HepG2 (cell line): ENCODE results near the gene SLC16A6. TPM values are rescaled to one million over a fixed set of nuclear protein-coding genes. Genes with fewer than 3 reads are reported as not detected.

Source experiments
- CC2D1A ChIP-seq: sonication (generic); formaldehyde crosslinking; IDR thresholded peaks from 2 replicates; pipeline ENCODE4 v1.8.1; 2023; ENCODE audit warnings: mild to moderate bottlenecking, missing genetic modification reagents
- KAT7 ChIP-seq: IDR thresholded peaks from 2 replicates; pipeline ENCODE4 v1.6.1; 2018; ENCODE audit warnings: borderline replicate concordance, missing compliant biosample characterization
- KDM5B ChIP-seq: sonication (generic); formaldehyde crosslinking; IDR thresholded peaks from 2 replicates; pipeline ENCODE4 v1.4.0; 2020; ENCODE audit warnings: missing genetic modification reagents, mild to moderate bottlenecking, borderline replicate concordance
- KMT2A ChIP-seq: sonication (generic); formaldehyde crosslinking; IDR thresholded peaks from 2 replicates; pipeline ENCODE4 v1.4.0; 2020; ENCODE audit warnings: missing genetic modification reagents
- MLLT10 ChIP-seq: sonication (generic); formaldehyde crosslinking; IDR thresholded peaks from 2 replicates; pipeline ENCODE4 v1.4.0; 2020; ENCODE audit warnings: missing genetic modification reagents
- MXD1 ChIP-seq: sonication (generic); formaldehyde crosslinking; IDR thresholded peaks from 2 replicates; pipeline ENCODE4 v1.4.0; 2020; ENCODE audit warnings: mild to moderate bottlenecking, missing genetic modification reagents
- PRMT3 ChIP-seq: sonication (generic); formaldehyde crosslinking; IDR thresholded peaks from 2 replicates; pipeline ENCODE4 v1.8.1; 2022; ENCODE audit warnings: low read depth, mild to moderate bottlenecking, moderate library complexity, missing genetic modification reagents, borderline replicate concordance
- RBM39 ChIP-seq: fragments of 200-400 bp; formaldehyde crosslinking; IDR thresholded peaks from one replicate; pipeline ENCODE4 v1.6.1; 2018; ENCODE audit warnings: antibody characterized with exemption, mild to moderate bottlenecking, low read depth, low read length; ENCODE audit not compliant: poor library complexity, severe bottlenecking
- SETDB1 ChIP-seq: sonication (generic); formaldehyde crosslinking; IDR thresholded peaks from 2 replicates; pipeline ENCODE4 v1.5.1; 2020; ENCODE audit warnings: missing genetic modification reagents, mild to moderate bottlenecking, borderline replicate concordance
- SMAD1 ChIP-seq: sonication (generic); formaldehyde crosslinking; IDR thresholded peaks from 2 replicates; pipeline ENCODE4 v1.4.0; 2020; ENCODE audit warnings: missing genetic modification reagents, low read depth, mild to moderate bottlenecking, borderline replicate concordance
- SOX13 ChIP-seq, 3 experiments: fragments of 450-650 bp in 1 of 3; sonication (generic) in 1 of 3; formaldehyde crosslinking in 1 of 3; IDR thresholded peaks in 2 of 3; conservative IDR thresholded peaks in 1 of 3; 2 replicates each; pipeline versions ENCODE4 v1.5.0 to v1.6.1; 2016 to 2020; ENCODE audit warnings: antibody characterized with exemption in 1 of 3, mild to moderate bottlenecking in 1 of 3, missing compliant biosample characterization in 1 of 3, missing genetic modification reagents in 1 of 3, moderate library complexity in 1 of 3
- ZC3H13 ChIP-seq: sonication (generic); formaldehyde crosslinking; IDR thresholded peaks from 2 replicates; pipeline ENCODE4 v1.8.1; 2023; ENCODE audit warnings: mild to moderate bottlenecking, missing genetic modification reagents, moderate library complexity
- ZFP90 ChIP-seq: sonication (generic); formaldehyde crosslinking; IDR thresholded peaks from 2 replicates; pipeline ENCODE4 v1.8.0; 2022; ENCODE audit warnings: missing genetic modification reagents, mild to moderate bottlenecking, inconsistent platforms, borderline replicate concordance
- ZMYM2 ChIP-seq: sonication (generic); formaldehyde crosslinking; IDR thresholded peaks from 2 replicates; pipeline ENCODE4 v1.8.0; 2022; ENCODE audit warnings: mild to moderate bottlenecking, missing genetic modification reagents
- ZMYM3 ChIP-seq: sonication (generic); formaldehyde crosslinking; IDR thresholded peaks from 2 replicates; pipeline ENCODE4 v1.5.1; 2020; ENCODE audit warnings: mild to moderate bottlenecking, missing genetic modification reagents
- ZNF292 ChIP-seq: sonication (generic); formaldehyde crosslinking; IDR thresholded peaks from 2 replicates; pipeline ENCODE4 v1.8.1; 2022; ENCODE audit warnings: mild to moderate bottlenecking, low read depth, missing genetic modification reagents, borderline replicate concordance
- ZNF598 ChIP-seq: sonication (generic); formaldehyde crosslinking; IDR thresholded peaks from 2 replicates; pipeline ENCODE4 v1.5.1; 2020; ENCODE audit warnings: mild to moderate bottlenecking, missing genetic modification reagents, borderline replicate concordance
- ZNF619 ChIP-seq: sonication (generic); formaldehyde crosslinking; IDR thresholded peaks from 2 replicates; pipeline ENCODE4 v1.4.0; 2020; ENCODE audit warnings: mild to moderate bottlenecking, missing genetic modification reagents
- ZNF784 ChIP-seq: sonication (generic); formaldehyde crosslinking; IDR thresholded peaks from 2 replicates; pipeline ENCODE4 v1.5.1; 2020; ENCODE audit warnings: missing genetic modification reagents, mild to moderate bottlenecking, borderline replicate concordance
- polyA plus RNA-seq, 8 experiments: library from polyadenylated mRNA; depleted of rRNA in 3 of 8; stranded (reverse) in 7 of 8; unstranded in 1 of 8; fragments of >200 nt; fragmentation: Illumina TruSeq in 4 of 8; extraction: Trizol in 4 of 8; gene quantifications; 2 replicates each; pipeline versions ENCODE4 v1.2.1 to v1.2.3, GENCODE V29; 2011 to 2016; ENCODE audit warnings: low read depth in 4 of 8, missing spikeins in 1 of 8, mixed read lengths in 1 of 8; ENCODE audit not compliant: insufficient read depth in 1 of 8
- total RNA-seq, 5 experiments: library from RNA; depleted of rRNA; stranded (reverse); fragments of >200 nt; fragmentation: Illumina TruSeq; extraction: Trizol; gene quantifications; 2 replicates each; pipeline ENCODE4 v1.2.3, GENCODE V29; 2016; ENCODE audit warnings: low read depth in 1 of 5
- TF ChIP-seq, protein P1 (sequence below): IDR thresholded peaks from 2 replicates; pipeline ENCODE4 v1.6.1; 2016; ENCODE audit warnings: missing compliant biosample characterization, missing genetic modification reagents, borderline replicate concordance
- TF ChIP-seq, protein P2 (sequence below): sonication (generic); formaldehyde crosslinking; IDR thresholded peaks from 2 replicates; pipeline ENCODE4 v1.5.0; 2020; ENCODE audit warnings: mild to moderate bottlenecking, missing genetic modification reagents, borderline replicate concordance

Gene SLC16A6
- total and polyA plus RNA-seq, 2 of the 13 experiments (the other 11 are each of a cell fraction or from before 2014, with no cell fraction given), result 1.1 to 44.7 TPM

GRCh38 chr17:68290268-68290954, 516 bp downstream of the SLC16A6 start (continued):
- TF ChIP-seq ZMYM2 (CRISPR knock-in tag) (0 out of 2 replicates have a peak, but pooled peaks have one; percentile 23), KDM5B (CRISPR knock-in tag) (peak; percentile 53; the same call in 1 of the 2 replicates), ZFP90 (CRISPR knock-in tag) (peak; percentile 65; the same call in 1 of the 2 replicates), ZNF784 (CRISPR knock-in tag) (0 out of 2 replicates have a peak, but pooled peaks have one; percentile 70), ZNF292 (CRISPR knock-in tag) (peak; percentile 90), ZC3H13 (CRISPR knock-in tag) (peak; percentile 75), ZMYM3 (CRISPR knock-in tag) (no peak), CC2D1A (CRISPR knock-in tag) (no peak), SETDB1 (CRISPR knock-in tag) (no peak), ZNF619 (CRISPR knock-in tag) (peak; percentile 49; the same call in 1 of the 2 replicates), RBM39 (peak; percentile 70), MXD1 (peak; percentile 55; the same call in 1 of the 2 replicates), KAT7 (CRISPR knock-in tag) (0 out of 2 replicates have a peak, but pooled peaks have one; percentile 28), SMAD1 (CRISPR knock-in tag) (0 out of 2 replicates have a peak, but pooled peaks have one; percentile 43), ZNF598 (CRISPR knock-in tag) (peak; percentile 42; the same call in 1 of the 2 replicates), PRMT3 (CRISPR knock-in tag) (no peak), SOX13 (IDR thresholded peaks at IDR 0.05) (no peak), SOX13 (CRISPR knock-in tag; conservative IDR thresholded peaks at IDR 0.05 in 1 of 2, IDR thresholded peaks at IDR 0.05 in 1 of 2) (peak in 1 of 2 experiments; percentile 5; a peak in 1 of 4 replicates), KMT2A (CRISPR knock-in tag) (peak; percentile 66), MLLT10 (CRISPR knock-in tag) (no peak)
- TF ChIP-seq, protein P1, sequence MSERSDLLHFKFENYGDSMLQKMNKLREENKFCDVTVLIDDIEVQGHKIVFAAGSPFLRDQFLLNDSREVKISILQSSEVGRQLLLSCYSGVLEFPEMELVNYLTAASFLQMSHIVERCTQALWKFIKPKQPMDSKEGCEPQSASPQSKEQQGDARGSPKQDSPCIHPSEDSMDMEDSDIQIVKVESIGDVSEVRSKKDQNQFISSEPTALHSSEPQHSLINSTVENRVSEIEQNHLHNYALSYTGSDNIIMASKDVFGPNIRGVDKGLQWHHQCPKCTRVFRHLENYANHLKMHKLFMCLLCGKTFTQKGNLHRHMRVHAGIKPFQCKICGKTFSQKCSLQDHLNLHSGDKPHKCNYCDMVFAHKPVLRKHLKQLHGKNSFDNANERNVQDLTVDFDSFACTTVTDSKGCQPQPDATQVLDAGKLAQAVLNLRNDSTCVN (CRISPR knock-in tag), result peak; percentile 20; the same call in 1 of the 2 replicates
- TF ChIP-seq, protein P2, sequence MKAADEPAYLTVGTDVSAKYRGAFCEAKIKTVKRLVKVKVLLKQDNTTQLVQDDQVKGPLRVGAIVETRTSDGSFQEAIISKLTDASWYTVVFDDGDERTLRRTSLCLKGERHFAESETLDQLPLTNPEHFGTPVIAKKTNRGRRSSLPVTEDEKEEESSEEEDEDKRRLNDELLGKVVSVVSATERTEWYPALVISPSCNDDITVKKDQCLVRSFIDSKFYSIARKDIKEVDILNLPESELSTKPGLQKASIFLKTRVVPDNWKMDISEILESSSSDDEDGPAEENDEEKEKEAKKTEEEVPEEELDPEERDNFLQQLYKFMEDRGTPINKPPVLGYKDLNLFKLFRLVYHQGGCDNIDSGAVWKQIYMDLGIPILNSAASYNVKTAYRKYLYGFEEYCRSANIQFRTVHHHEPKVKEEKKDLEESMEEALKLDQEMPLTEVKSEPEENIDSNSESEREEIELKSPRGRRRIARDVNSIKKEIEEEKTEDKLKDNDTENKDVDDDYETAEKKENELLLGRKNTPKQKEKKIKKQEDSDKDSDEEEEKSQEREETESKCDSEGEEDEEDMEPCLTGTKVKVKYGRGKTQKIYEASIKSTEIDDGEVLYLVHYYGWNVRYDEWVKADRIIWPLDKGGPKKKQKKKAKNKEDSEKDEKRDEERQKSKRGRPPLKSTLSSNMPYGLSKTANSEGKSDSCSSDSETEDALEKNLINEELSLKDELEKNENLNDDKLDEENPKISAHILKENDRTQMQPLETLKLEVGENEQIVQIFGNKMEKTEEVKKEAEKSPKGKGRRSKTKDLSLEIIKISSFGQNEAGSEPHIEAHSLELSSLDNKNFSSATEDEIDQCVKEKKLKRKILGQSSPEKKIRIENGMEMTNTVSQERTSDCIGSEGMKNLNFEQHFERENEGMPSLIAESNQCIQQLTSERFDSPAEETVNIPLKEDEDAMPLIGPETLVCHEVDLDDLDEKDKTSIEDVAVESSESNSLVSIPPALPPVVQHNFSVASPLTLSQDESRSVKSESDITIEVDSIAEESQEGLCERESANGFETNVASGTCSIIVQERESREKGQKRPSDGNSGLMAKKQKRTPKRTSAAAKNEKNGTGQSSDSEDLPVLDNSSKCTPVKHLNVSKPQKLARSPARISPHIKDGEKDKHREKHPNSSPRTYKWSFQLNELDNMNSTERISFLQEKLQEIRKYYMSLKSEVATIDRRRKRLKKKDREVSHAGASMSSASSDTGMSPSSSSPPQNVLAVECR (CRISPR knock-in tag), result peak; percentile 66
